Renal cortex interstitium (tissue), 11 donors: Measurements from ENCODE around the gene TMEM200B. TPM values are rescaled to one million over a fixed set of nuclear protein-coding genes. Genes with fewer than 3 reads are reported as not detected.
A peak's percentile ranks its signal among the peaks of the same experiment; 100 is the strongest.
"Not testable (repeated sequence)": the region's sequence is repeated elsewhere in the genome, so short reads cannot be mapped to it uniquely, and the experiment has no call there.

Source experiments
- DNase-seq, 11 donors: peaks; one replicate each; pipeline ENCODE4 v3.0.0-alpha.2; 2013; ENCODE audit warnings: low read depth in 9 of 11, low spot score in 4 of 11; ENCODE audit errors: extremely low read depth in 1 of 11
- polyA plus RNA-seq, 3 donors: library from polyadenylated mRNA; unstranded; fragments of 120-200 nt; gene quantifications; one replicate each; pipeline ENCODE4 v1.2.1, GENCODE V29; 2013; ENCODE audit not compliant: insufficient read length in 3 of 3

Gene TMEM200B
- polyA plus RNA-seq, 3 donors, result 16.1 to 17.5 (median 16.4) TPM

DNA sequence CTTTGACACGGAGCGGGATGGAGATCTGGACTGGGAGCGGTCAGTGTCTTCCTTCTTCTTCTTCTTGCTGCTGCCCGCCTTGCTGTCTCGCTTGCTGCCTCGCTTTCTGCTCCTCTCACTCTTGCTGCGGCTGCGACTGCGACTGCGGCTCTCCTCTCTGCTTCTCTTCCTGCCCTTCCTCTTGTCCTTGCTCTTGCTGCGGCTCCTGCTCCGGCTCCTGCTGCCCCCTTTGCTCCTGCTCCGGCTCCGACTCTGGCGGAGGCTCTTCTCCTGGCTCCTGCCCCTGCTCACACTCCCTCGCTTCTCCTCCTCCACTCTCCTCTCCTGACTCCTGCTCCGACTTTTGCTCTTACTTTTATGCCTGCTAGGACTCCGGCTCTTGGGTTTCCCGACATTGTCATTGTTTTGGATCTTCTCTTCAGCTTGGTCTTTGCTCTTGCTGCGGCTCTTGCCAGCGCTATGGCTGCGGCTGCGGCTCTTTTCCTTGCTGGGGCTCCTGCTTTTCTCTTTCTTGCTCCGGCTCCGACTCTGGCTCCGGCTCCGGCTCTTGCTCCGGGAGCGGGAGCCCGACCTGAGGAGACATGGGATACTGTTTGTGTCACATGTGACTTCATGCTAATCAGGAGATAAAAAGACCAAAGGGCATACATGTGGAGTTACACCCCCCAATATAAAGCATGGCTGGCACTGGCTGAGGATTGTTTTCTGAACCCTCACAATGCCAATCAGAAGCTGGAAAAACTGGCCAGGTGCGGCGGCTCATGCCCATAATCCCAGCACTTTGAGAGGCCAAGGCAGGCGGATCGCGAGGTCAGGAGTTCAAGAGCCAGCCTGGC is 25.2 kb upstream of the TMEM200B start:
- DNase-seq, result no peak

DNA sequence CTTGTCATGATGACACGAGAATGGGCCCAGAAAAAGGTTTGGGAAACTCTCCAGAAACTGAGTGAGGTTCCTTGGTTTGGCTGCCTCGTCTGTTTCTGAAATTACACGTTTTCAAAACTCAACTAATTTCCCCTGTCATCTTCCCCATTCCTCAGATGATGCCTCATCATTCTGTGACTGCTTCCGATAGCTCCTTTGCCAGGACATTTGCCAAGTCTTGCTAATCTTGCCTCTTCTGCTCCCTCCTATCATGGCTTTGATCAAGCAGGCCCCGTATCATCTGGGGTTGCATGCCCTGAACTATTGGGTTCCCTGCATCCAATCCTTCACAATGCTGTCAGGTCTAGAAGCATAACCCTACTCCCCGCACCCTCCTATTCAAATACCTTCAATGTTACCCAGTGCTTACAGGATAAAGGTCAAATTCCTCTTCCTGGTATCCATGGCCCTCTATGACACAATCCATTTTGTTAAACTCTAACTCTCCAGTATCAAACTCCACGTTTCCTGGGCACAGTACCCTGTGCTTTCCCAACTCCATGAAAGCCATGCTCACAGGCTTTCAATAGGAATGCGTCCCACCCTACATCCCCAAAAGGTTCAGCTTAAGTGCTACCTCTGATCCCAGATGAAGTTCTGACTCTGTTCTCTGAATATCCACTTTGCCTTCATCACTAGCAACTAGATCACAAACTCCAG is 22.2 kb upstream of the TMEM200B start:
- no peak for DNase-seq

DNA sequence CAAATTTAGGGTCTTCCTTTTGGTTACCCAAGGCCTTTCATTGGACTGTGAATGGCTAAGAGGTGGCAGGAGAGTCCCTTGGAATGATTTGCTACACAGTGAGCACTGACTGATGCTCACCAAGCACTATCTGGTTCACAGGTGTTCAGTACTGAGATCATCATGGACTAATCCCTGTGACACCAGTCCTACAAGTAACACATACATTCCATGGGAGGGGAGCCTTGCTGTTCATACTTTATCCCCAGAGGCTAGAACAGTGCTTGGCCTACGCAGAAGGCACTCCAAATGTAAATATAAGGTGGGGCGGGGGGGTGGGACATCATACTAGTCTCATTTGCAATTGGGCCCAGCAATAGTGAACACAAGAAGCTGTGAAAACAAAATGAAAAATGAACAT is 20.5 kb upstream of the TMEM200B start:
- no peak for DNase-seq

DNA sequence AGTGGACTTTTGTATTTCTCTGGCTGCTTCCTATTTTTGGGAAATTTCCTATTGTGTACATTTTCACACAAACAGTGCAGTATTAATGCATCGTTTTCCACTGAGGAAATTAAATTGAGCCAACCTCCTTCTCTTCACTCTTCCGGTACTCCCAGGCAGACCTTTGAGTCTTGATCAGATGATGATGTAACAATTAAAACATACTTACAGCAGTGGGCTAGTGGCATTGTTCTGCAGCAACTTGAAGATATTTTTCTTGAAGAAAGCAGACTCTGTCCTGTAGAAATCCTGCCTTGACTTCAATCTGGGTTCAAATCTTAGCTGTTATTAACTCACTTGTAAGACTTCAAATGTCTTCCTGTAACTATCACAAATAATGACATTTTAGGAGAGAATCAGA is 19.0 kb upstream of the TMEM200B start:
- no peak for DNase-seq

DNA sequence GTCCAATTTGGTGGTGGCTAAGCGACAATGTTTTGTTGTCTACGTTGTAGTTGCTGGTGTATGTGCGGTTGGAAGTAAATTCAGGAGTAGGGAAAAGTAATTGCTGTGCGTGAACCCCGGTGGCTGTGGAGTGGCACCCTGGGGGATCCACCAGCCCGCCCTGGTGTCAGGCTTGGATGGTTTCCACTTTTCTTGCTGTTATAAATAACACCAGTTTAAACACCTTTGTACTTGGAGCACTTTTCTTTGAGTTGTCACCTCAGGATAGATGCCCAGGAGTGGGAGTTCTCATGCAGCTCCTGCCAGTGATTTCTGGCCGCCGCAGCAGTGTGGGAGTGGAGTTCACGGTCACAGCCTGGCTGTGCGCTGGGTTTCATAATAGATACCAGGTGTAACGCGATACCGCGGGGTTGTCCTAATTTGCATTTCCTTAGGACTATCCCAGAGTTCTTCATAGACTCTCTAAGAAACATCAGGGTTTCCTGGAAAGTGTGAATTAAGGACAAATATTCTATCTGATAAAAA is 12.8 kb upstream of the TMEM200B start:
- DNase-seq, result peak in 6 of 11 donors; percentile 9 to 65 (median 47)

DNA sequence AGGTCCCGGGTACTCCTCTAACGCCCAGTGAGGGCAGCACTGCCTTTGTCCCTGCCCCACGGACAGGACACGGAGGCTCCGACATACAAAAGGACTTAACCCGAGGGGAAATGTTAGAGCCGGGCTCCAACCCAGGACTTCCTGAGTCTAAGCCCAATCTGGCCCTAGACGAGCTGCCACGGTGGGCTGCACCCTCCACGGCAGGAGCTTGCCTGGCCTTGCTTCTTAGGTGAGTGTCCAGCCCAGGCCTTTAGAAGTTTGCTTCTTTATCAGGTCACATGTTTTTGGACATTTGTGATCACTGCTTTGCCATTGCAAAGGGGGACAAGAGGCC is 11.0 kb upstream of the TMEM200B start:
- DNase-seq, result no peak

DNA sequence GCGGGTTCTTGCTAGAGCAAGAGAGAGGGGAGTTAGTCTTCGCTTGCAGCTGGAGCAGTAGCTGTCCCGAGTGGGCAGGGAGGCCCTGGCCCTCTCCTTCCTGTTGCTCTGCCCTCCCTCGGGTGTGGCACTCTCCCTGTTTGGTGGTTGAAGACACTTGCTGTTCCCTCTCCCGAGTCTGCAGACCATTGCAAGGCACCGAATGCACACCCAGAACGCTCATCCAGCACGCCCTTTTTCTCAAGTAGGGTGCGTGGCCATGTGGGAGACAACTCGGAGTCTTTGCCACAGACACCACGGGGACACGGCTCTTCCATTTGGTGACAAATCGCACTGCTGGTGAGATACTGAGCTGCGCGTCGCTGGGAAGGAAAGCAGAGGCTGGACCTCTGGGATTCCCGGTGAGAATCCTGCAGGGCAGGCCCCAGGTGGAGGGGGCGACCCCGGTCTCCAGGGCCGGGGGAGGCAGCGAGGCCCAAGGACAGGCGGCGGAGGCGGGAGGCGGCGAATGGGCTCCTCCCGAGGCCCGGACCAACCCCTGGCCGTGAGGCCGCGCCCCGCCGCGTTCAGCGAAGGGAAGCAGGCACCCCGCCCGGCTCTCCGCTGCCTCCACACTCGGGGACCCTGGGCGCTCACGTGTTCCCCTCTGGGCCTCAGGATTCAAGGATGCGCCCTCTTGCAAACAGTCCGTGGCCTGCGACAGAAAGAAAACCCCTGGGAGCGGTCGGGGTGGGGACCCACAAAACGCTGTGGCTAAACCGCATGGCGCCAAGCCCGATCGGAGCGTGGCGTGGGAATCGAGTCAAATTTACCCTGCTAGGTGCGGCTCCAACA is 10.4 kb upstream of the TMEM200B start:
- DNase-seq, result no peak

DNA sequence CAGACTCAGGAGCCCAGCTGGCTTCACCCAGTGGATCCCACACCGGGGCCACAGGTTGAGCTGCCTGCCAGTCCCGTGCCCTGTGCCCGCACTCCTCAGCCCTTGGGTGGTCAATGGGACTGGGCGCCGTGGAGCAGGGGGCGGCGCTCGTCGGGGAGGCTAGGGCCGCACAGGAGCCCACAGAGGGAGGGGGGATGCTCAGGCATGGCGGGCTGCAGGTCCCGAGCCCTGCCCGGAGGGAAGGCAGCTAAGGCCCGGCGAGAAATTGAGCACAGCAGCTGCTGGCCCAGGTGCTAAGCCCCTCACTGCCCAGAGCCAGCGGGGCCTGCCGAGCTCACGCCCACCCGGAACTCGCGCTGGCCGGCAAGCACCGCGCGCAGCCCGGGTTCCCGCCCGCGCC is 7.4 kb upstream of the TMEM200B start:
- not testable (repeated sequence) for DNase-seq

DNA sequence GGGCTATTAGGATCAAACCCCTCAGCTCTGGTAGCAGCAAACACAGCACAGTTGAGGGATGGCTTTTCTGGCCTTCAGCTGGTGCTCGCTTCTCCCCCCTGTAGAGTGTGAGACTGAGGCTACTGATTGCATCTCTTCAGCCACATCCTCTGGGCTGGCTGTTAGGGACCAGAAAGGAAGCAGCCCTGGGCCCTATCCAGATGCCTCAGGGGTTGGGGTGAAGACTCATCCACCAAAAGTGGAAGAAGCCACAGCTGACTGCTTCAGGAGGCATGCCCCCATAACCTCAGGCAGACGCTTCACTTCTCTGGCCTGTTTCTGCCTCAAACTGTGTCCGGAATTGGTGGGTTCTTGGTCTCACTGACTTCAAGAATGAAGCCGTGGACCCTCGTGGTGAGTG is 6.2 kb upstream of the TMEM200B start:
- DNase-seq, result no peak

DNA sequence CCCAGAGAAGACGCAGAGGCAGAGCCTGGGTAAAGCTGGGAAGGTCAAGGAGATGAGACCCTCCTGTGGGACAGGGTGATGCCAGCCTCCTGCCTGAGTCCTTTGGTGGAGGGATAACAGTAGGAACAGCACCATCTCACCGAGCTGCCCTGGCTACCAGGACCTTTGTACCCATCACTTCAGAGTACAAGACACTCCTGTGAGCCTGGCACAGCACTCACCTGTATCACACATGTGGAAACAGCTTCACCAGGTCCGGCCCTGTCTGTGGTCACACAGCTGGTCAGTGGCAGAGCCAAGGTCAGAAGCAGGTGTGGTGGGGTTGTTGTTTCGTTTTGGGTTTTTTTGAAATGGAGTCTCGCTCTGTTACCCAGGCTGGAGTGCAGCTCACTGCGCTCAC is 5.0 kb upstream of the TMEM200B start:
- no peak for DNase-seq

DNA sequence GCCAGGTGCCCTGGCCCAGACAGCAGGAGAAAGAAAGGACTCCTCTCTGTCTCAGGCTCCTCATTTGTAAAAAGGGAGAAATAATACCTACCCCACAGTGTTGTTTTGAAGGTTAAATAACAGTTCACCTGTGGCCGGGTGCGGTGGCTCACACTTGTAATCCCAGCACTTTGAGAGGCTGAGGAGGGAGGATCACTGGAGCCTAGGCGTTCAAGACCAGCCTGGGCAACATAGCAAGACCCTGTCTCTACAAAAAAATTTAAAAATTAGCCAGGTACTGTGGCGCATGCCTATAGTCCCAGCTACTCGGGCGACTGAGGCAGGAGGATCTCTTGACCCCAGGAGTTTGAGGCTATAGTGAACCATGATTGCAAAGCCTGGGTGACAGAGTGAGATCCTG is 2.5 kb upstream of the TMEM200B start:
- no peak for DNase-seq

DNA sequence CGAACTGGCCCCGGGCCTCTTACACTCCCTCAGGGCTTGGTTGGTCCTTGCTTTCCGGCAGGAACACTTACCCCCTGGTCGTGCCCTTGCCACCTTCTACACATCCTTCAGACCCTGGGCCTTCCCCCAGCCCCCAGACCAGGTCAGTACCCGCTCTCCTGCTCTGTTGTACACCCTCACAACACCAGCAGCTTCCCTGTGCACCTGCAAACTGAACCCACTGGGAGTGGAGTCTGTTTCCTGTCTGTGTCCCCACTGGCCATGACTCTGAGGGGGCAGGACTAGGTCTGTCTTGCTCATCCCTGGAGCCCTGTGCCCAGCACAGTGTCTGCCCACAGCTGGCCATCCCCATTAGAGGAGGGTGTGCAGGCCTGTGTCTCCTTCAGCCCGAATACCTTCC is 2.1 kb upstream of the TMEM200B start:
- no peak for DNase-seq

DNA sequence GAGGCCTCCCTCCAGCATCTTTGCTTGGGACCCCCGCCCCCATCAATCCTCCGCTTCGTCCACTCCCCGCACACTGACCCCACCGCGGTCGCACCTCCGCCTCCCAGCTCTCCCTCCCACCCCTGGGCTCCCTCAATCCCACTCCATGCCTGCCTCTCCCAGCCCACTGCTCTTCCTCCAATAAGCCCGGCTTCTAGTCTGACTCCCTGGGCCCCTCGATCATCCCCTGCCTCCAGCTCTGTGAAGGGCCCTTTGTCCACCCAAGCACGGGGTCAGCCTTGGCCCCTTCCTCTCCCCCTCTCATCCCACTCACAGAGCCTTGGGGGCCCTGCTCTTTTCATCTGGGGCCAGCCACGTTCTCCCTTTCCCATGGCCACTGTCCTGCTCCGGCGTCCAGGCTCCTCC is 1.5 kb upstream of the TMEM200B start:
- DNase-seq, result no peak

DNA sequence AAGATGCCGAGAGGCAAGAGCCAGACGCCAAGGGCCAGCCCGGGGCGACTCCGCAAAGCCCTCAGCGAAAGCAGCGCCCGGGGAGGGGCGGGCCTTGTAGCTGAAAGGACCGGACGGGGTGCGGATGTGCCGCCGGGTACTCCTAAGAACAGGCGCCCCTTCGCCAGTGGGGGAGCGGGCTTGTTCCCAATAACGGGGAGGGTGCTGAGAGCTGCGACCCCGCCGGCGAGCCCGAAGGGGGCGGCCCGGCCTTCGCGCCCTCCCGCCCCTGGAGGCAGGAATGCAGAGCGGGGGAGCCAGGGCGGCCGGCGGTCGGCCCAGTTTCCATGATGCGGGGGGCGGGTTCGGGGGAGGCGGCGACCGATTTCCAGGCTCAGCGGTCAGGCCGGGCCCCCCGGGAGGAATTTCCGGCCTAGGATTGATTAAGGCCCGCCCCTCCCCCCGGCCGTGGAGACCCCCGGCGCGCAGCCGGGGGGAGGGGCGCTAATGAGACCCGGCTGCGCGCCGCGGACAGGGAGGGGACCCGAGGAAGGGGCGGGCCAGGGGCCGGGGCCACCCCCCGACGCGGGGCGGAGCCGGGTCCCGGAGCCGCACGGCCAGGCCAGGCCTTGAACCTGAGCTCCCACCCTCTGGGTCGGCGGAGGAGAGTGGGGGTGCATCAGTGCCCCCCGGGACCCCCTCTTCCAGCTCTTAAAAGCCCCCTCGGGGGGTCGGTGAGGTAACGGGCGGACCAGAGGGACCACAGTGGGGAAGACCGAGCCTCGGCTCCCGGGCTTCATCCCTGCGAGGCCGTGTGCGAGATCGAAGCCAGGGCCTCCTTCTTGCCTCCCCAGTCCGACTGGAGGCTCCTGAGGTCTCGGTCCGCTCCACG is 898 bp upstream of the TMEM200B start:
- DNase-seq, result peak in 10 of 11 donors; percentile 69 to 89 (median 83)

DNA sequence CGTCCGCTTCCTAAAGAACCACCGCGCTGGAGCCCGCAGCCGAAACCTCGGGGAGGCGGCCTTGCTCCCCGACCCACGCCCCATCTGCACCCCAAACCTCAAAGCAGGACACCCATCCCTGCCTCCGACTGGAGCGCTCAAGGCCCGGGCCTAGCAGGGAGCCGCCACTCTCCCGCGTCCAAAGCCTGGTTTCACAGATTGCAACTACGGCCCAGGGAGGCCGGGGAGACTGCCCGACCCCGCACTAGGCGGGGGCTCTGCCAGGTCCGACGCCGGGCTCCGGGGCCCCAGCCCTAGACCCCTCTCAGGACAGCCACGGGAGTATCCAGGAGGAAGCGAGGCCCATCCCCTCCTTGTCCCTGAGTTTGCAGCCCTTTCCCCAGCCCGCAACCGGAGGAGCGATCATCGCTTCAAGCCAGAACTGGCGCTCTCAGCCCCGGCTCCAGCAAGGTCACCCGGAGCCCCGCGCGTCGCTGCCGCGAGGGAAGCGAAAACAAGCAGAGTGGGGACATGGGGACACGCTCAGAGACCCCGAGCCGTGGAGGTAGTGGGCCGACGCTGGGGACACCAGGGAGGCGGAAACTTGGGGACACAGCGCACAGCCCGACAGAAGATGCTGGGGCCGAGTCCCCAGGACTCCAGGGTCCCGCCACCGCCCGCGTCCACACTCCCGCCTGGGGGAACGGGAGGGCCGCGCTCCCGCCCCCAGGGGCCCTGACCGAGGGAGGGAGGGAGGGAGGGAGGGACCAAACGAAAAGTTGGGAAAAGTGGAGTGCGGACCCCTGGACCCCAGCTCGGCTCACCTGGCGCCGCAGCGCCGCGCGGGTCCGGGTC is 433 bp downstream of the TMEM200B start:
- peak in 4 of 11 donors; percentile 19 to 48 (median 32) for DNase-seq

DNA sequence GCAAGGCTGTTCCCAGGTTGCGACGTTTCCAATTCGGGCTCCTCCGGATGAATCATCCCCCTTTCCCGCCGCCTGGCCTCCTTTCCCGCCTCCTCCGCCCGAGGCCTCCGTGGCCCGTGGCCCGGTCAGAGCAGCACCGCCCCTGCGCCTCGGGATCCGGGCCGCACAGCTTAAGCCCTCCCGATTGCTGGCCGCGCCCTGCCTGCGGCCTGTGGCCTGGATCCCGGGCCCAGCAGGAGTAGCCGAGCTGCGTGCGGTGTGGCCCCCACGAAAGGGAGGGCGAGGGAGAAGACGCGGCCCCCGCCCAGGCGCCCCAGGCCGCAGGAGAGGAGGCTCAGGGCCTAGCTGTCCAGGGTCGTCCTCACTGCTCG is 1.0 kb downstream of the TMEM200B start:
- DNase-seq, result peak in 2 of 11 donors; percentile 17 to 18

DNA sequence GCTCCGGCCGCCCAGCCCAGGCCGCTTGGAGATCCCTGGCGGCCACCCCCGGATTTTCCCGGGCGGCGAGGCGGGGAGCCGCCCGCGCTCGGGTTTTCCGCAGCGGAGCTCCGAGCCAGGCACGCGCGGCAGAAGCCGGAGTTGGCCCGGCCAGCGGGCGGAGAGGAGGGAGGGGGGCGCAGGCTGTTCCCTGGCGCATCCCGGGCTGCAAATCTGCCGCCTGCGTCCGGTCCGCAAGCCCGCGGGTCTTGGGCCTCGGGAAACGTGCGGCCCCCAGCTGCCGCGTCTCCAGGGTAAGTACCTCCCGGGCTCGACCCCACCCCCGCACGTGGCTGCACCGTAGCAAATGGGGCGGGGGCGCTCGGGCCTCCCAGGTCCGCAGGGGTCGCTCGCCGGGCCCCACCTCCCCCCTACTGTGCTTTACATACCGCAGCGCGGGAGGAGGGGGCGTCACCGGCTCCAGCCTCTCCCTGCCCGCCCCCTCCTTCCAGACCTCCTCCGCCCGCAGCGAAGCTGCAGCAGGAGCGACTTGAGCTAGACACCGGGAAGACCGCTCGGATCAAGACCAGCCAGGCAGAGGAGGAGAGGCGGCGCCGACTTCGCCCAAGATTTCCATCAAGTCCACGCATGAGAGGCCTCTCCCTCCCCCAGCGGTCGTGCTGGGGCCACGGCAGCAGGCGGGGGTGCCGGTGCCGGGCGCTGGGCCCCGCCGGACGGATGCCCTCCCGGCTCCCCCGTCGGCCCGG is 1.6 kb downstream of the TMEM200B start:
- peak in 5 of 11 donors; percentile 33 to 55 (median 44) for DNase-seq
